Thoracic aorta (tissue), 2 donors: ENCODE data around the gene ALCAM. TPM values are rescaled to one million over a fixed set of nuclear protein-coding genes. Genes with fewer than 3 reads are reported as not detected.
A peak's percentile ranks its signal among the peaks of the same experiment; 100 is the strongest.

Source experiments
- ATAC-seq: fragments of 150-250 bp; one replicate; pipeline ENCODE4 v1.8.0; 2017; ENCODE audit warnings: low read depth; ENCODE audit not compliant: insufficient number of reproducible peaks, low FRiP score
- DNase-seq: peaks from one replicate; pipeline ENCODE4 v3.0.0-alpha.2; 2020; ENCODE audit warnings: low spot score
- H3K27ac ChIP-seq, 2 donors: fragments of 200-600 bp; sonication (generic); 1 replicate in 1 of 2; 2 replicates in 1 of 2; pipeline ENCODE4 v1.5.1; 2016; ENCODE audit warnings: mild to moderate bottlenecking in 2 of 2, moderate library complexity in 2 of 2
- H3K27me3 ChIP-seq: fragments of 200-600 bp; sonication (generic); replicated peaks from 2 replicates; pipeline ENCODE4 v1.6.0; 2016; ENCODE audit warnings: mild to moderate bottlenecking; ENCODE audit not compliant: insufficient read depth
- H3K36me3 ChIP-seq: fragments of 200-600 bp; sonication (generic); one replicate; pipeline ENCODE4 v1.5.1; 2016
- H3K4me1 ChIP-seq, 2 donors: fragments of 200-600 bp; sonication (generic); 1 replicate in 1 of 2; 2 replicates in 1 of 2; pipeline versions ENCODE4 v1.5.1 to v1.6.0; 2016; ENCODE audit warnings: low read depth in 2 of 2, mild to moderate bottlenecking in 1 of 2; ENCODE audit not compliant: control insufficient read depth in 1 of 2
- H3K4me3 ChIP-seq: fragments of 200-600 bp; sonication (generic); 2 replicates; pipeline ENCODE4 v1.5.1; 2016; ENCODE audit warnings: mild to moderate bottlenecking
- H3K9me3 ChIP-seq: fragments of 200-600 bp; sonication (generic); 2 replicates; pipeline ENCODE4 v1.5.1; 2016
- CTCF ChIP-seq: fragments of 200-600 bp; sonication (generic); IDR thresholded peaks from one replicate; pipeline ENCODE4 v1.5.1; 2019; ENCODE audit warnings: antibody characterized with exemption
- total RNA-seq, 2 donors: library from RNA; depleted of rRNA; stranded (reverse); fragments of >200 nt; gene quantifications; one replicate each; pipeline versions ENCODE4 v1.1.0 to v1.2.3, GENCODE V29; 2016

The ALCAM gene
- total RNA-seq, 2 donors from 2014 or later: 109 to 122 TPM

- no peak overlapping the region for H3K27ac ChIP-seq
- H3K36me3 ChIP-seq: no peaks in the 10 kb centered on the region
- no peaks in the 10 kb centered on the region for H3K9me3 ChIP-seq
- ATAC-seq (no peak), DNase-seq (no peak)
- no peaks in the 10 kb centered on the region for H3K27me3 ChIP-seq
- no peak overlapping the region for H3K4me3 ChIP-seq
- peaks cover 0 to 7% of the 10 kb centered on the region in 2 donors for H3K4me1 ChIP-seq
- no peak for TF ChIP-seq CTCF
These were observed 14.9 kb upstream of the ALCAM start for GRCh38 chr3:105351821-105352220.

DNA sequence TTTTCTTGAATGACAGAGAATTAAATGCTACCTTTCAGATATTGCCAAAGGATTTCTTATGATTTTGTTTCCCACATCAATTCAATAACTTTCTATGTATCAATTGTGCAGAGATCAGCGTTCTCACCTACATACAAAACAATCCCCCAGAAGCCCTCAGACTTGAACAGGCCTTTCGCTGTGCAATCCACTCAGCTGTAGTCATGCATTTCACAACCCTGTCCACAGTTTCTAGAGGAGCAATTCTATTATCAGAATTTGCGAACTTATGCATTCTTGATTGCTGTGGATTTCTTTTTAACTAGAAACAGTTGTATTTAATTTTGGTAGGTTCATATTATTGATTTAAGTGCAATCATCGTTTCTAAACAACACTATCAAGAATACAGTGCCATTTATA lies 13.7 kb upstream of the ALCAM start:
- DNase-seq: no peak
- Histone ChIP-seq H3K4me1 (peaks cover 0 to 7% of the 10 kb centered on the region in 2 donors), H3K9me3 (no peaks in the 10 kb centered on the region), H3K4me3 (no peak overlapping the region), H3K27me3 (no peaks in the 10 kb centered on the region), H3K27ac (no peak overlapping the region), H3K36me3 (no peaks in the 10 kb centered on the region)
- TF ChIP-seq CTCF: no peak
- ATAC-seq: no peak

DNA sequence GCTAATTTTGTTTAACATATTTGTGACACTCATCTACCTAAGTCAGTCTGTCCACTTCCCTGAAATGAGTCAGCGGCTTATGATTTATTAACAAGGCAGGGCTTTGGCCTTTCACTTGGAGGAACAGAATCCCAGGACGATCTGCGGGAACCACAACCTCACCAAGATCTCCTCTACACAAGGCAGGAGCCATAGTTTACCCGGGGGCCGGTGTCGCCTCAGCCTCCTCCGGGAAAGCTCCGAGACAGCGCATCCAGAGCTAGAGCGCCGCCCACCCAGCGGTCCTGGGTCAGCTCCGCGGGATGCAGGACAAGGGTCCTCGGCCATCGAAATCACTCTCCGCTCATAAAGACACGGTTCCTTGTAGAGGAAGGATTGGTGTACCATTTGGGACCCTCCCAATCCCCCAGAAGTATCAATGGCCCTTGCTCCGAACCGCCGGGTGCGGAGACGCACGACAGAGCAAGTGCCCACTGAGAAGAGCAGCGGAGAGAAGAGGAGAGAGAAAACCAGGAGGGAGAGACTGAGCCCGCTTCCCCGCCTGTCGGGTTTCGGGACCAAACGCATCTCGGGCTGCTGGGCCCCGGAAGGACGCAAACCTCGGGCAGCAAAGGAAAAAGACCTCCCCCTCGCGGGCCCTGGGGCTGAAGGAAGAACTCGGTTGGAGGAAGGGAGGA lies 13.1 kb upstream of the ALCAM start:
- TF ChIP-seq CTCF: no peak
- no peaks in the 10 kb centered on the region for H3K9me3 ChIP-seq
- no peaks in the 10 kb centered on the region for H3K36me3 ChIP-seq
- ATAC-seq: no peak
- no peak for DNase-seq
- peak overlapping the region; percentile 61 for H3K4me3 ChIP-seq
- H3K4me1 ChIP-seq: peaks cover 0 to 7% of the 10 kb centered on the region in 2 donors
- peak overlapping the region; percentile 9 to 54 for H3K27ac ChIP-seq
- no peaks in the 10 kb centered on the region for H3K27me3 ChIP-seq

GRCh38 chr3:105354429-105354828 lies 12.3 kb upstream of the ALCAM start:
- DNase-seq: no peak
- no peak for TF ChIP-seq CTCF
- H3K4me3 ChIP-seq: peak overlapping the region; percentile 61
- H3K36me3 ChIP-seq: no peaks in the 10 kb centered on the region
- H3K27ac ChIP-seq: peak overlapping the region in 1 of 2 donors; percentile 54
- H3K4me1 ChIP-seq: peaks cover 3 to 11% of the 10 kb centered on the region in 2 donors
- H3K27me3 ChIP-seq: no peaks in the 10 kb centered on the region
- ATAC-seq: no peak
- H3K9me3 ChIP-seq: no peaks in the 10 kb centered on the region

DNA sequence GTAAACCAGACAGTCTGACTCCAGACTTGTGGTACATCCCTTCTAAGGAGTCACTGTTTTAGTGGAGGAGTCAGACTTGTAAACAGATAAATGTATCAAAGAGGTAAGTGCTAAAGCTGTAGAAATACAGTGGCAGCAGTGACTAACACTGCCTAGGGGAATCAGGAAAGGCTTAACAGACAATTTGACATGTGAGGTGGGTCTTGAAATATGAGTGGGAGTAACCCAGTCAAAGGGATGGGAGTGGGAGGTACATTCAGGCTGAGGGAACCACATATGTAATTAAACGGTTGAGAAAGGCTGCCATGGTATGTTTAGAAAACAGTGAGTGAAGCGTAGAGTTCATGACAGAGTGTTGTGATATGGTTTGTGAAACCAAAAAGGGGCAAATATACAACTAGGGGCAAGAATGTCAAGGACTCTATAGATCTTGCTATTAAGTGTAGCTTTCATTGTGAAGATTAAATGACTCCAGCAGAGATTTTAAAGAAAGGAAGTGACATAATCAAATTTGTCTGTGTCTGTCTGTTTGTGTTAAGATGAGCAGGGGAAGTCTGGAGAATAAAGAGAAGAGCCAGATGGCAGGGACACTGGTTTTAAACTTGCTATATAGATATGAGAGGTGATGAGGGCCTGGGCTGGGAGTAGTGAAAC lies 11.2 kb upstream of the ALCAM start:
- Histone ChIP-seq H3K4me1 (peaks cover 3 to 15% of the 10 kb centered on the region in 2 donors), H3K27me3 (no peaks in the 10 kb centered on the region), H3K9me3 (no peaks in the 10 kb centered on the region), H3K27ac (no peak overlapping the region), H3K4me3 (no peak overlapping the region), H3K36me3 (no peaks in the 10 kb centered on the region)
- no peak for TF ChIP-seq CTCF
- no peak for ATAC-seq
- no peak for DNase-seq
